ENCODE data around the gene TMEM135. TPM values are rescaled to one million over a fixed set of nuclear protein-coding genes. Genes with fewer than 3 reads are reported as not detected.

TMEM135 gene
- total RNA-seq, 1 experiment from 2014 or later, result 65.5 TPM

GRCh38 chr11:87083029-87083428, 45.3 kb downstream of the TMEM135 start:
- H3K9me3 ChIP-seq (ENCODE audit: control insufficient read depth, insufficient read depth, low read depth, low read length), result no peaks in the 10 kb centered on the region
- H3K36me3 ChIP-seq (ENCODE audit: control insufficient read depth, insufficient read depth, low read length), result no peaks in the 10 kb centered on the region
- no peak overlapping the region for H3K27ac ChIP-seq (ENCODE audit: low read length)
- ATAC-seq (no peak), DNase-seq (ENCODE audit: low read depth, low spot score) (no peak)
- H3K4me3 ChIP-seq (ENCODE audit: low read depth in 2 of 2, low read length in 2 of 2), result no peak overlapping the region
- no peaks in the 10 kb centered on the region for H3K4me1 ChIP-seq (ENCODE audit: control insufficient read depth, insufficient read depth, low read length)
- BruUV-seq (replicated peaks), result no TSS peak
- ChIA-PET CTCF (no interaction called here), POLR2A (no interaction called here)
- intact Hi-C loops (cut with micrococcal nuclease; ENCODE audit: unreplicated experiment) (no loop called here), in situ Hi-C loops (cut with HindIII; ENCODE audit: low pct_unique_long_range_greater_than_20kb, low sequenced_read_pairs) (no loop called here)
- TF ChIP-seq TCF7L2 (IDR thresholded peaks at IDR 0.05; ENCODE audit: low read depth, low read length) (no peak), REST (IDR thresholded peaks at IDR 0.05; ENCODE audit: insufficient read depth in 1 of 2, low read depth in 2 of 2, low read length in 1 of 2) (no peak), SIN3A (IDR thresholded peaks at IDR 0.05; ENCODE audit: borderline replicate concordance, insufficient read depth, low read depth, low read length) (no peak), POLR2AphosphoS5 (IDR thresholded peaks at IDR 0.05; ENCODE audit: low read depth, low read length) (no peak), CTCF (IDR thresholded peaks at IDR 0.05) (no peak)
- H3K27me3 ChIP-seq (ENCODE audit: control insufficient read depth, insufficient read depth, low read length), result no peaks in the 10 kb centered on the region

GRCh38 chr11:87092159-87092558, 54.4 kb downstream of the TMEM135 start:
- no peak for ATAC-seq
- H3K9me3 ChIP-seq (ENCODE audit: control insufficient read depth, insufficient read depth, low read depth, low read length), result 0 out of 2 replicates have a peak, but pooled peaks cover 6% of the 10 kb centered on the region
- H3K4me1 ChIP-seq (ENCODE audit: control insufficient read depth, insufficient read depth, low read length), result no peaks in the 10 kb centered on the region
- no peak for DNase-seq (ENCODE audit: low read depth, low spot score)
- TF ChIP-seq REST (IDR thresholded peaks at IDR 0.05; ENCODE audit: insufficient read depth in 1 of 2, low read depth in 2 of 2, low read length in 1 of 2), result no peak
- no peak for TF ChIP-seq TCF7L2 (IDR thresholded peaks at IDR 0.05; ENCODE audit: low read depth, low read length)
- TF ChIP-seq CTCF (IDR thresholded peaks at IDR 0.05), result no peak
- no peak for TF ChIP-seq POLR2AphosphoS5 (IDR thresholded peaks at IDR 0.05; ENCODE audit: low read depth, low read length)
- no peak for TF ChIP-seq SIN3A (IDR thresholded peaks at IDR 0.05; ENCODE audit: borderline replicate concordance, insufficient read depth, low read depth, low read length)
- no peaks in the 10 kb centered on the region for H3K27me3 ChIP-seq (ENCODE audit: control insufficient read depth, insufficient read depth, low read length)
- BruUV-seq (replicated peaks), result no TSS peak
- ChIA-PET CTCF (no interaction called here), POLR2A (no interaction called here)
- no peak overlapping the region for H3K27ac ChIP-seq (ENCODE audit: low read length)
- intact Hi-C loops (cut with micrococcal nuclease; ENCODE audit: unreplicated experiment) (loop anchor here (10.0 kb wide), 2 partner anchors 147 to 193 kb away; no protein-coding TSS in a partner anchor), in situ Hi-C loops (cut with HindIII; ENCODE audit: low pct_unique_long_range_greater_than_20kb, low sequenced_read_pairs) (no loop called here)
- H3K4me3 ChIP-seq (ENCODE audit: low read depth in 2 of 2, low read length in 2 of 2), result no peak overlapping the region
- H3K36me3 ChIP-seq (ENCODE audit: control insufficient read depth, insufficient read depth, low read length), result no peaks in the 10 kb centered on the region
